ENCODE measurements around the gene NRP2.

The NRP2 gene

GRCh38 chr2:205680903-205681302 is 1.4 kb upstream of the NRP2 start:
- peaks cover 45% of the 10 kb centered on the region for H3K27me3 ChIP-seq (ENCODE audit: insufficient read depth, low read length)
- peaks cover 37% of the 10 kb centered on the region for H3K4me1 ChIP-seq (ENCODE audit: insufficient read depth, low read length)
- H3K36me3 ChIP-seq (ENCODE audit: insufficient read depth, low read length) = no peaks in the 10 kb centered on the region
- H3K9me3 ChIP-seq (ENCODE audit: insufficient read depth, low read depth, low read length) = no peaks in the 10 kb centered on the region
- H3K4me3 ChIP-seq (ENCODE audit: low read length) = no peak overlapping the region
- WGBS = 86% methylated on average over 1 of the region's 4 CpGs
- H3K27ac ChIP-seq (ENCODE audit: low read depth, low read length) = no peak overlapping the region
- no peak overlapping the region; the same call in 1 of the 2 replicates for H3K9ac ChIP-seq (ENCODE audit: low read depth, low read length)

- peak overlapping the region; percentile 46; the same call in 1 of the 2 replicates for H3K27ac ChIP-seq (ENCODE audit: low read depth, low read length)
- peak overlapping the region; percentile 71 for H3K4me3 ChIP-seq (ENCODE audit: low read length)
- peaks cover 52% of the 10 kb centered on the region for H3K27me3 ChIP-seq (ENCODE audit: insufficient read depth, low read length)
- no peaks in the 10 kb centered on the region for H3K9me3 ChIP-seq (ENCODE audit: insufficient read depth, low read depth, low read length)
- H3K4me1 ChIP-seq (ENCODE audit: insufficient read depth, low read length) = peaks cover 37% of the 10 kb centered on the region
- H3K36me3 ChIP-seq (ENCODE audit: insufficient read depth, low read length) = no peaks in the 10 kb centered on the region
- WGBS = 5% methylated on average over 49 of the region's 49 CpGs
- peak overlapping the region; percentile 82 for H3K9ac ChIP-seq (ENCODE audit: low read depth, low read length)
These were observed 681 bp upstream of the NRP2 start for GRCh38 chr2:205681401-205682238.

GRCh38 chr2:205682971-205683501 is 735 bp downstream of the NRP2 start:
- Histone ChIP-seq H3K9ac (ENCODE audit: low read depth, low read length) (peak overlapping the region; percentile 82; the same call in 1 of the 2 replicates), H3K27ac (ENCODE audit: low read depth, low read length) (no peak overlapping the region), H3K4me3 (ENCODE audit: low read length) (peak overlapping the region; percentile 71), H3K27me3 (ENCODE audit: insufficient read depth, low read length) (peaks cover 62% of the 10 kb centered on the region), H3K36me3 (ENCODE audit: insufficient read depth, low read length) (no peaks in the 10 kb centered on the region), H3K4me1 (ENCODE audit: insufficient read depth, low read length) (peaks cover 50% of the 10 kb centered on the region), H3K9me3 (ENCODE audit: insufficient read depth, low read depth, low read length) (no peaks in the 10 kb centered on the region)
- 3% methylated on average over 9 of the region's 10 CpGs for WGBS

DNA sequence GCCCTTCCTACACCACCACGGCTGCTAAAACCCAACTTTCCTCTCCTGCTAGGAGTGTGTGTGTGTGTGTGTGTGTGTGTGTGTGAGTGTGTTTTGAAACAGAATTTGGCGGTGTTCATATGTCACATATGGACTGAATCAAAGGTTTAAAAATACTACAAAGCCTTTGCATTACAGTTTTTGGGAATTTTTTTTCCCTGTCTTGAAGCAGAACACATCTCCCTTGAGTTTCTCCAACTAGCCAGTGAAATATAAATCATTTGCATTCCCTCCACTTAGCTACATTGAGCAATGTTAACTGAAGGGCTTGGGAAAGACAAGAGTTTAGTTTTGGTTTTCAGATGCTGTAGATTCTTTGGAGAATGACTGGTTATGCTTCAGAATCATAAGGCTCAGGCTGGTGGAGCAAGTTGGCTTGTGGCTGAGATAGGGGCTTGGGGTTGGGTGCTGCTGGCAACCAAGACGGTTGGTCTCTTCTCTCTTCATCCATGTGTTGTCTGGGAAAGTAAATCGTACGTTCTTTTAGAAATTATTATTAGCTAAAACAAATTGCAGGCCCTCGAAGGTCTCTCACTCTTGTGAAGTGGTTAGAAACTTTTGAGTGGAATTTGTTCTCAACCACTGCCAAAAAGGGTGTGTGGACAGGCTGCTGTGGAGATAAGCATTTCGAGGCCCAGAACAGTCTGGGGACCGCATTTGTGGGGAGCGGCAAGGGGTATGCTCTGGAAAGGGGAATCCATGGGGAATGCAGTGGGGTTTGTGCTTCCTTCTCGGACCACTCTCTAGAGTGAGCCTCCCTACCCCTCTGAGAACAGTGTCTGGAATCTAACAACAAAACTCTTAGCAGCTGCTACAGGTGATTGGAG is 1.4 kb downstream of the NRP2 start:
- H3K9me3 ChIP-seq (ENCODE audit: insufficient read depth, low read depth, low read length) = no peaks in the 10 kb centered on the region
- H3K9ac ChIP-seq (ENCODE audit: low read depth, low read length) = peak overlapping the region; percentile 82; the same call in 1 of the 2 replicates
- H3K27ac ChIP-seq (ENCODE audit: low read depth, low read length) = no peak overlapping the region
- WGBS = 39% methylated on average over 7 of the region's 10 CpGs
- H3K4me1 ChIP-seq (ENCODE audit: insufficient read depth, low read length) = peaks cover 52% of the 10 kb centered on the region
- peak overlapping the region; percentile 71 for H3K4me3 ChIP-seq (ENCODE audit: low read length)
- H3K36me3 ChIP-seq (ENCODE audit: insufficient read depth, low read length) = no peaks in the 10 kb centered on the region
- H3K27me3 ChIP-seq (ENCODE audit: insufficient read depth, low read length) = peaks cover 62% of the 10 kb centered on the region

GRCh38 chr2:205684871-205685313 is 2.6 kb downstream of the NRP2 start:
- no peak overlapping the region for H3K27ac ChIP-seq (ENCODE audit: low read depth, low read length)
- H3K27me3 ChIP-seq (ENCODE audit: insufficient read depth, low read length) = peaks cover 65% of the 10 kb centered on the region
- peak overlapping the region; percentile 71 for H3K4me3 ChIP-seq (ENCODE audit: low read length)

DNA sequence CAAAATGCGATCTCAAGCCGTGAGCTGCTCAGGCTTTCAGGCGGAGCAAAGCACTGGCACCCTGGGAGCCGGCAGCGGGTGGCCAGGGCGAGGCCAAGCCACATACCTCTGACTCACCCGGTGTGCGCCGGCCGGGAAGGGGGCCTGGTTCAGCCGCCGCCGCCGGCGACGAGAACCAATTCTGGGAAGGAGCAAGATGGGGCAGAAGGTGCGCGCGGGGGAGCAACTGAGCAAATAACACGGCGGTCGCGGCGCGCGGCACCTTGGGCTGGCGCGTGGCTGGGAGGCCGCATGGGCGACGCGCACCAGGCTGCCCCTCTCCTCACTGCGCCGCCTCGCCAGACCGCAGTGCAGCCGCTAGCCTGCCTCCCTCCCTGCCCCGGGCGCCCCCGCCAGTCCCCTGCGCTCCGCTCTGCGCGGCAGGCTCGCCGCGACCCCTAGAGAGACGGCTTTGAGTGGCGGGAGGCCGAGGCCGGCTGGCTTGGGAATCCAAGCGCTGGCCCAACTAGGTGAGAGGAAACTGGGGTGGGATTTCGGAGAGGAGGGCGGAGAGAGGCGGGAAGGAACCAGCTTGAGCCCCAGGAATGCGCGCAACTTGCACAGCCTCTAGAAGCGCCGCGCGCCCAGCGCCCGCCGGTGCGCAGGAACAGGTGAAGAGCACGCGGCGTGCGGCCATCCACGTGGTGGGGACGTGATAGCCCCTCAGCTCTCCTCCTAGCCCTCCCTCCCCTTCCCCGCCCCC is 3.2 kb downstream of the NRP2 start:
- under 1% methylated on average over 72 of the region's 72 CpGs for WGBS
- H3K9me3 ChIP-seq (ENCODE audit: insufficient read depth, low read depth, low read length) = no peaks in the 10 kb centered on the region
- 0 out of 2 replicates have a peak overlapping the region, but pooled peaks have one; percentile 16 for H3K27ac ChIP-seq (ENCODE audit: low read depth, low read length)
- H3K36me3 ChIP-seq (ENCODE audit: insufficient read depth, low read length) = no peaks in the 10 kb centered on the region; the same call in 1 of the 2 replicates
- H3K4me3 ChIP-seq (ENCODE audit: low read length) = peak overlapping the region; percentile 71
- peaks cover 57% of the 10 kb centered on the region for H3K4me1 ChIP-seq (ENCODE audit: insufficient read depth, low read length)
- peak overlapping the region; percentile 82 for H3K9ac ChIP-seq (ENCODE audit: low read depth, low read length)
- H3K27me3 ChIP-seq (ENCODE audit: insufficient read depth, low read length) = peaks cover 65% of the 10 kb centered on the region

More at GRCh38 chr2:205684871-205685313, 2.6 kb downstream of the NRP2 start:
- peak overlapping the region; percentile 82 for H3K9ac ChIP-seq (ENCODE audit: low read depth, low read length)
- H3K36me3 ChIP-seq (ENCODE audit: insufficient read depth, low read length) = no peaks in the 10 kb centered on the region; the same call in 1 of the 2 replicates
- H3K9me3 ChIP-seq (ENCODE audit: insufficient read depth, low read depth, low read length) = no peaks in the 10 kb centered on the region
- peaks cover 58% of the 10 kb centered on the region for H3K4me1 ChIP-seq (ENCODE audit: insufficient read depth, low read length)
- WGBS = 2% methylated on average over 35 of the region's 35 CpGs

DNA sequence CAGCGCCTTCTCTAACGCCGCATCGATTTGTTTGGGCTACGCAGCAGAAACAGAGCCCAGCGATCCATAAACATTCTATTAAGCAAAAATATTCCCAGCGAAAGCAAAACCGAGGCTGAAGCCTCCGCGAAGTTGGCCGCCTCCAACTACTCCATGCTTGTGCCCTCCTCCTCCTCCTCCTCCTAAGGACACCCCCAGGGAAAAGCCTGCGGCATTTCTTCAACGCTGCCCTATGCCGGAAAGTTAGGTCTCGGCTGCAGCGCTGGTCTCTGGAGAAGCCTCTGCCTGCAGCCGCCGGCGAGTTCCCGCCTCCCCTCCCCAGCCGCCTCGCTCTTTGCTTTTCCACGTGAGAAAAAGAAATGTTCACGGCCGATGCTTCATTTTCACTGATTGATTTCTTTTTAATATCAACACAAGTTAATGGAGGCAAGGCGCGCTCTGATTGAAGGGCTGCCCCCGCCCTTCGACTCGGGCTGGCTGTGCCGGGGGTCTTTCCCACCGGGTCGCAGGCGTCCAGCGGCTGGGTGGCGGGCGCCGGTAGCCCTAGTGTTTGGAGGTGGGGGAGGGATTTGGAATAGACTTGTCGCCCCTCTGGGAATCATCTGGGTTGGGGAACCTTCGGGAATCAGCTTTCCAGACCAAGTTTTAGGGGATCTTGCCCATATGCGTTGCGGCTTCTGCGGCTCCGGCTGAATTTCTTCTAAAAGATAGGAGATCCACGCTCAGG is 3.9 kb downstream of the NRP2 start:
- H3K4me1 ChIP-seq (ENCODE audit: insufficient read depth, low read length) = peaks cover 49% of the 10 kb centered on the region
- H3K36me3 ChIP-seq (ENCODE audit: insufficient read depth, low read length) = no peaks in the 10 kb centered on the region; the same call in 1 of the 2 replicates
- peak overlapping the region; percentile 71 for H3K4me3 ChIP-seq (ENCODE audit: low read length)
- peaks cover 62% of the 10 kb centered on the region for H3K27me3 ChIP-seq (ENCODE audit: insufficient read depth, low read length)
- H3K9ac ChIP-seq (ENCODE audit: low read depth, low read length) = peak overlapping the region; percentile 82
- H3K27ac ChIP-seq (ENCODE audit: low read depth, low read length) = no peak overlapping the region
- 1% methylated on average over 45 of the region's 45 CpGs for WGBS
- no peaks in the 10 kb centered on the region for H3K9me3 ChIP-seq (ENCODE audit: insufficient read depth, low read depth, low read length)

DNA sequence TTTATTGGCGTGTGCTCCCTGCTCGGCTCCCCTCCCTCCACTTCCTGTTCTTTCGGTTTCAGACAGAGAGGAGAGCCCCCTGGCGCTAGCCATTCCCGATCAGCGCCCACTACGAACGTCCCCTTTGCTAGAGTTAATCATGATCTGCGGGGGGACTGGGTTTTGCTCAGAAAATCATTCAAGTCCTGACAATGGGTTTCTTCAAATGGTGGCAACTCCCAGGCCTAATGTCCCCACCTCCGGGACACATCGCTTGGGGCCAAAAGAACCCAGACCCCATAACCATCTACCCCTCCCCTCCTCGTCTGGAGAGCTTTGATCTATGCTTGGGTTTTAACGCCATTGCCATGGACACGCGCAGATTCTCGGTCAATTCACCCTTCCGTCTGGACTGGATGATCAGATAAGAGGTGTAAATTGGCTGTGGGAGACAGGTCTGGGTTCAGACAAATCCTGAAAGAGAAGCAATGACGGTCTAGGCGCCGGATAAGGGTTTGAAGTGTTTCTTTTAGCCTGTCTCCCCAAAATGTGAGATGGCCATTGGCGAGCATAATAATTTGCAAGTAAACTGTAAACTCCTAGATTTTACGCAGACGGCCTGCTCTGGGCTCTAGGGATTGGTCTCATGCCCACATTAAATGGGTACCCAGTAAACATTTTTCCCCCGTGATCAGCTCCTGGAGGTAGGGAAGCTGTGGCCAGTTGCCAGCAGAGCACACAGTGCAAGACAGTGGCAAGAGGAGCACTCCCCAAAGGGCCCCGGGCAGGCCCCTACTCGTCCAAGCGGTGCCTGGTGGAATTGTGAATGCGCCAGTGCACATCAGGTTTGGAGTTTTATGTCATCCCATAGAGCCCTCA is 4.7 kb downstream of the NRP2 start:
- Histone ChIP-seq H3K36me3 (ENCODE audit: insufficient read depth, low read length) (no peaks in the 10 kb centered on the region; the same call in 1 of the 2 replicates), H3K4me3 (ENCODE audit: low read length) (peak overlapping the region; percentile 71), H3K9me3 (ENCODE audit: insufficient read depth, low read depth, low read length) (no peaks in the 10 kb centered on the region), H3K9ac (ENCODE audit: low read depth, low read length) (peak overlapping the region; percentile 82), H3K4me1 (ENCODE audit: insufficient read depth, low read length) (peaks cover 43% of the 10 kb centered on the region), H3K27me3 (ENCODE audit: insufficient read depth, low read length) (peaks cover 55% of the 10 kb centered on the region), H3K27ac (ENCODE audit: low read depth, low read length) (no peak overlapping the region)
- WGBS = 28% methylated on average over 28 of the region's 28 CpGs

DNA sequence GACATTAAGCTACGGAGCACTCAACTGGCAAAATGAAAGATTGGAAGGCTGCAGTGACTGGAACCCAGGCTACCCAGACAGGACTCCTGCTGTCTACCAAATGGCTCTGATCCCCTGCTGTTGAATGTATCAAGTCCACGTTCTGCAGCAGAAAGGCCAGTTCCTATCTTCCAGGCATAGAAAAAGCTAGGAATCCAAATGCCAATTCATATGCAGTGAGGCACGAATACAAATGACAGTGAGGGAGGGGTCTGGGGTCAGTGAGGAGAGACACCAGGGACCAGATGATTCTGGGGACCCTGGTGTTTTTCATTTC is 5.3 kb downstream of the NRP2 start:
- Histone ChIP-seq H3K9ac (ENCODE audit: low read depth, low read length) (no peak overlapping the region), H3K27me3 (ENCODE audit: insufficient read depth, low read length) (peaks cover 53% of the 10 kb centered on the region), H3K36me3 (ENCODE audit: insufficient read depth, low read length) (no peaks in the 10 kb centered on the region; the same call in 1 of the 2 replicates), H3K4me3 (ENCODE audit: low read length) (0 out of 2 replicates have a peak overlapping the region, but pooled peaks have one; percentile 71), H3K4me1 (ENCODE audit: insufficient read depth, low read length) (peaks cover 43% of the 10 kb centered on the region), H3K9me3 (ENCODE audit: insufficient read depth, low read depth, low read length) (no peaks in the 10 kb centered on the region), H3K27ac (ENCODE audit: low read depth, low read length) (no peak overlapping the region)
- WGBS = 17% methylated on average over 3 of the region's 3 CpGs

Measured in HUES64 (cell line).